ENCODE measurements around the gene SLC22A23. TPM values are rescaled to one million over a fixed set of nuclear protein-coding genes. Genes with fewer than 3 reads are reported as not detected.

SLC22A23 gene
- total RNA-seq, 4 donors from 2014 or later: 7.1 to 9.6 (median 8.2) TPM

GRCh38 chr6:3372912-3373554 lies 83.8 kb downstream of the SLC22A23 start:
- no peaks in the 10 kb centered on the region for H3K9me3 ChIP-seq
- no peaks in the 10 kb centered on the region for H3K36me3 ChIP-seq
- WGBS, 2 donors: 76 to 77% methylated on average over 6 of the region's 6 CpGs
- H3K4me3 ChIP-seq: no peak overlapping the region
- H3K4me1 ChIP-seq: peaks cover 0 to 12% (median 0%) of the 10 kb centered on the region in 4 donors
- H3K27me3 ChIP-seq: no peaks in the 10 kb centered on the region
- TF ChIP-seq EP300 (IDR thresholded peaks at IDR 0.05): no peak
- no peak for TF ChIP-seq POLR2A (IDR thresholded peaks at IDR 0.05)
- TF ChIP-seq CTCF (IDR thresholded peaks at IDR 0.05): no peak
- no peak overlapping the region for H3K27ac ChIP-seq
- DNase-seq (ENCODE audit: low spot score in 2 of 2): no peak

GRCh38 chr6:3372184-3372846 lies 84.5 kb downstream of the SLC22A23 start:
- H3K4me1 ChIP-seq: peaks cover 0 to 12% (median under 1%) of the 10 kb centered on the region in 4 donors
- no peak overlapping the region for H3K27ac ChIP-seq
- no peak for DNase-seq (ENCODE audit: low spot score in 2 of 2)

GRCh38 chr6:3371222-3371949 lies 85.5 kb downstream of the SLC22A23 start:
- no peak overlapping the region for H3K4me3 ChIP-seq
- 87 to 90% methylated on average over 5 of the region's 5 CpGs for WGBS, 2 donors
- no peak for TF ChIP-seq CTCF (IDR thresholded peaks at IDR 0.05)
- no peak for TF ChIP-seq EP300 (IDR thresholded peaks at IDR 0.05)
- TF ChIP-seq POLR2A (IDR thresholded peaks at IDR 0.05): no peak
- H3K9me3 ChIP-seq: no peaks in the 10 kb centered on the region
- peaks cover 0 to 9% (median 4%) of the 10 kb centered on the region in 4 donors for H3K4me1 ChIP-seq
- no peak for DNase-seq (ENCODE audit: low spot score in 2 of 2)
- H3K36me3 ChIP-seq: no peaks in the 10 kb centered on the region
- H3K27ac ChIP-seq: no peak overlapping the region
- H3K27me3 ChIP-seq: no peaks in the 10 kb centered on the region

More at GRCh38 chr6:3372184-3372846, 84.5 kb downstream of the SLC22A23 start:
- H3K4me3 ChIP-seq: no peak overlapping the region
- no peaks in the 10 kb centered on the region for H3K27me3 ChIP-seq
- WGBS, 2 donors: 84 to 90% methylated on average over 12 of the region's 12 CpGs
- TF ChIP-seq POLR2A (IDR thresholded peaks at IDR 0.05): no peak
- no peak for TF ChIP-seq CTCF (IDR thresholded peaks at IDR 0.05)
- TF ChIP-seq EP300 (IDR thresholded peaks at IDR 0.05): no peak
- no peaks in the 10 kb centered on the region for H3K9me3 ChIP-seq
- H3K36me3 ChIP-seq: no peaks in the 10 kb centered on the region

- H3K36me3 ChIP-seq: no peaks in the 10 kb centered on the region
- no peak overlapping the region for H3K4me3 ChIP-seq
- H3K9me3 ChIP-seq: no peaks in the 10 kb centered on the region
- no peak overlapping the region for H3K27ac ChIP-seq
- TF ChIP-seq CTCF (IDR thresholded peaks at IDR 0.05): no peak
- TF ChIP-seq POLR2A (IDR thresholded peaks at IDR 0.05): no peak
- TF ChIP-seq EP300 (IDR thresholded peaks at IDR 0.05): no peak
- WGBS, 2 donors: 78 to 79% methylated on average over 15 of the region's 15 CpGs
- H3K27me3 ChIP-seq: no peaks in the 10 kb centered on the region
- DNase-seq (ENCODE audit: low spot score in 2 of 2): no peak
- peaks cover 0 to 7% (median 3%) of the 10 kb centered on the region in 4 donors for H3K4me1 ChIP-seq
Observed at GRCh38 chr6:3370361-3371221, 86.3 kb downstream of the SLC22A23 start.
